Raji (cell line): Measurements from ENCODE around the gene A4GALT.

Experiments used
- POLR2A ChIP-seq: IDR thresholded peaks from 2 replicates; pipeline ENCODE4 v1.6.1; 2011; ENCODE audit warnings: low read depth, low read length, control low read depth; ENCODE audit not compliant: insufficient read depth

The A4GALT gene

GRCh38 chr22:42646569-42647525, 73.8 kb downstream of the A4GALT start:
- TF ChIP-seq POLR2A = no peak

GRCh38 chr22:42645938-42646568, 74.6 kb downstream of the A4GALT start:
- no peak for TF ChIP-seq POLR2A

- no peak for TF ChIP-seq POLR2A
These were observed 75.2 kb downstream of the A4GALT start for GRCh38 chr22:42645341-42645937.

GRCh38 chr22:42644422-42645340, 76.0 kb downstream of the A4GALT start:
- no peak for TF ChIP-seq POLR2A

GRCh38 chr22:42643634-42644421, 76.8 kb downstream of the A4GALT start:
- TF ChIP-seq POLR2A = no peak

- no peak for TF ChIP-seq POLR2A
These were observed 77.7 kb downstream of the A4GALT start for GRCh38 chr22:42642806-42643633.
